ENCODE data around the gene POLR3A.

The POLR3A gene

GRCh38 chr10:78045856-78046255, 16.5 kb upstream of the POLR3A start:
- no peak for DNase-seq

DNA sequence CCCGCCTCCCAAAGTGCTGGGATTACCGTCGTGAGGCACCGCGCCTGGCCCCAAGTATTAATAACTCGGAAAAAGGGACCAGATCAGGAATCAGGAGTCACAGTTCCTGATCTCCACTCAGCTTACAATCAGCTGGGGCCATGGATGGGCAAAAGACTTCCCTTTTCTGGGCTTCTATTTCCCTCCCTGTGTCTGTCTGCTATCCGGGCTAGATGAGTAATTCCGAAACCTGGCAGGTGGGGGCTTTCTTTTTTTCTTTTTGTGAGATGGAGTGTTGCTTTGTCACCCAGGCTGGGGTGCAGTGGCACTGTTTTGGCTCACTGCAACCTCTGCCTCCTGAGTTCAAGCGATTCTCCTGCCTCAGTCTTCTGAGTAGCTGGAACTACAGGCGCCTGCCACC, 15.9 kb upstream of the POLR3A start:
- no peak for DNase-seq

- DNase-seq: no peak
Measured at GRCh38 chr10:78044699-78045098, 15.4 kb upstream of the POLR3A start.

GRCh38 chr10:78044179-78044578, 14.9 kb upstream of the POLR3A start:
- DNase-seq: no peak

GRCh38 chr10:78042752-78043104, 13.4 kb upstream of the POLR3A start:
- DNase-seq: no peak

DNA sequence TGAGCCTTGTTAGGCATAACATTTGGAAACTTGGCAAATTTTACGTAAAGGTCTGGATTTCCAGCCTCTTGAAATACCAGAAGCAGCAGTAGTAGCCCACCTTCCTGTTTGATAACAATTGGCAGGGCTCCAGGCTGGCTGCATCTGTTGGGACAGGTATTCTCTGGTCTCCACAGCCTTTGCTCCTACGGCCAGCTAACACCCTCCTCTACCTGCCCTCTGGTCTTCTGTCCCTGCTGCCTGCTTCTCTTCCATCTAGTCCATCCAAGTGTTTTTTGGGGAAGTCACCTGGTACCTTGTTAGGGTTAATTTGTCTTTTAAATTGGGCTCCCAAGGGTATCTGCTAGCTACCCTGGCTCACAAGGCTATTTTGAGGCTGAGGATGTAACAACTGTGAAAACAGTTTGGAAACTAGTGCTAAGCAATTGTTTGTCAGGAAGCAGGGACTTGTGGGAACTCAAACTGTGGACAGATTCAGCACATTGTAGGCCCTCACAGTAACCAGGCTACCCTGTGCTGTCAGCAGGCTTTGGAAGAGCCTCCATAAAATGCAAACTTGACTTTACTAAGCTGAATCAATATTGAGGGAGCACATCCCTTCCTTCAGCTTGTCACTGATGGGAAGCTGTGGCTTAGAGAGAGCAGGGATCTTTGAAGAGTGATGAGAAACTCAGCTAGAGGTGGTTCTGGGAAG, 12.9 kb upstream of the POLR3A start:
- DNase-seq: no peak

GRCh38 chr10:78041170-78042057, 12.1 kb upstream of the POLR3A start:
- DNase-seq: no peak

GRCh38 chr10:78039743-78040142, 10.4 kb upstream of the POLR3A start:
- DNase-seq: no peak

DNA sequence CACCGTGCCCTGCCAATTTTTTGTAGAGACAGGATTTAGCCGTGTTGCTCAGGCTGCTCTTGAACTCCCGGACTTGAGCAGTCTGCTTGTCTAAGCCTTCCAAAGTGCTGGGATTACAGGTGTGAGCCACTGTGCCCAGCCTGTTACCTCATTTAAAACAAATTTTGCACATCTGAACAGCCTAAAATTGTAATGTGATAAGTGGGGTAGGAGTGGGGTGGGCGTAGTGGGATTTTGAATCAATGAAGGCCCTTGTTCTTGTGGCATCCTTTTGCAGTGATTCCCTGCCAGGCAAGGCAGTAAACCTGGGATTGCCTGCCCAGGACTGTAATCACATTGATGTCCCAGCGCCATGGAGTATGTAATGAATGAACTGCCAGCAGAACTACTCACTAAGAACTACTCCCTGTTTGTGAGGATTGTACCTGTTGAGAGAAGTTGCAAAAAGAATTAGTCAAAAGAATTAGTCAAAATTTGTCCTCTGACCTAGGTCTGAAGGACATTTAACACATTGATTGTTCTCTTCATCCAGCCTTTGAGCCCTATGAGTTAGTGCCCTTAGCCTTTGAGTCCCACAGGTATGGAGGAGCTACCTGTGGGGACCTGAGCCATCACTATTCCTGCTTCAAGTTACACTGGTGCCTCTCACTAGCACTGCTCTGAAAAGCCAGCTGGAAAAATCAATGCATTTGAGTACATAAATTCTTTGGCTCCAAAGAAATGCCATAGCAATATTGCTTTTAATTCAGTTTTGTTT, 9.7 kb upstream of the POLR3A start:
- no peak for DNase-seq

DNA sequence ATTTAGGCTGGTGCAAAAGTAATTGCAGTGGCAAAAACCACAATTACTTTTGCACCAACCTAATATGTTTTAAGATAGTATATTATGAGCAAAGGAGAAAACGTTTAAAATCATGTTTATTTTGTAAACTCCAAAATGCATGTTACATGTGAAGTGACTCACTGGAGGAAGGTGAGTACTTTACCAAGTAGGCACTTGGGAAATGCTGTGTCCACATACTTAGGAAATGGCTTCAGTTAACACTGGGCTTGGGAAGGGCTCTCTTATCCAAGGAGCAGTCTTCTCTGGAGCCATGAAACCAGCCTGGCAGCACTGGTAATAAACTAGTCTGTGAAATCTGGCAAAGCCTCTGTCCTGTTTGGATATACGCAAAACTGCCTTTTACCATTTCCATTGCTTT, 8.8 kb upstream of the POLR3A start:
- DNase-seq: no peak

DNA sequence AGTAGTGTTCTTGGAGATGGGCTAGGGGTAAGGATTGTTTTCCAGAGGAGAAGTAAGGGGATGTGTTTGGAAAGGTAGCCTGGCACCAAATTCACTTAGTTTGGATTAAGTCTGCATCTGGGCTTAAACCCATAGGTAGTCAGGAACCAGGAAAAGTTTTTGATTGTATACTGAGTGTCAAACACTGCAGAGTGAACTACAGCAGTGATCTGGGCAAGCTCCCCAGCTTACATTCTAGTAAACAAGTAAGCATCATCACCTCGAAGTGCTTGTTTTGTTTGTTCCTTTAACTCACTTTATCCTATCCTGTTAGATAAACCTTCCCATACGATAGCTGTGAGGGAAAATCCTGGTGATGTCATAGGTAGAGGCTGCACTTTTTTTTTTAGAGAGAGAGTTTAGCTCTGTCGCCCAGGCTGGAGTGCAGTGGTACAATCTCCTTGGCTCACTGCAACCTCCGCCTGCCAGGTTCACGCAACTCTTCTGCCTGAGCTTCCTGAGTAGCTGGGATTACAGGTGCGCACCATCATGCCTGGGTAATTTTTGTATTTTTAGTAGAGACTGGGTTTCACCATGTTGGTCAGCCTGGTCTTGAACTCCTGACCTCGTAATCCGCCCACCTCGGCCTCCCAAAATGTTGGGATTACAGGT, 6.7 kb upstream of the POLR3A start:
- no peak for DNase-seq

DNA sequence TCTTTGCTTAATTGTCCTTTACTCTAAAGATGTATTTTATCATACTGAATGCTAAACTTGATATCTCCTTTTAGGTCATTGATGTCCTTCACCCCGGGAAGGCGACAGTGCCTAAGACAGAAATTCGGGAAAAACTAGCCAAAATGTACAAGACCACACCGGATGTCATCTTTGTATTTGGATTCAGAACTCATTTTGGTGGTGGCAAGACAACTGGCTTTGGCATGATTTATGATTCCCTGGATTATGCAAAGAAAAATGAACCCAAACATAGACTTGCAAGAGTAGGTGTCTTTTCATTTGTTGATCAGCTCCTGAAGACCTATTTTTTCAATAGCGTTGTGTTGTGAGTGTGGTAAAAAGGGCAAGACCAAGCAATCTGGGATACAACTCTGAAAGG, 6.1 kb upstream of the POLR3A start:
- DNase-seq: no peak

DNA sequence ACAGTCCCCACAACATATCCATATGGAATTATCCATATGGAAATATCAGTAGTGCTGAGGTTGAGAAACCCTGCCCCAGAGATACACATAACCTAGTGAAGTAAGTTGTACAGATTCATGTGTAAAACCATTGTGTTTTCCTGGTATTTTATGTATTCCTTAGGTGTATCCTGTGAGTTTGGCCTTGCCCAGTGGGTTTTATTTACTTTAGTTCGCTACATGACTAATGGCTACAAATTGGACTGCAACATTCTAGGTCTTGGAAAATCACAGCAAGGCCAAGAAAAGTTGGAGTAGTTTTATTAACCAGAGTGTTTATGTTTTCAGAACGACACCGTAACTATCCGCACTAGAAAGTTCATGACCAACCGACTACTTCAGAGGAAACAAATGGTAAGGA, 5.7 kb upstream of the POLR3A start:
- DNase-seq: no peak

DNA sequence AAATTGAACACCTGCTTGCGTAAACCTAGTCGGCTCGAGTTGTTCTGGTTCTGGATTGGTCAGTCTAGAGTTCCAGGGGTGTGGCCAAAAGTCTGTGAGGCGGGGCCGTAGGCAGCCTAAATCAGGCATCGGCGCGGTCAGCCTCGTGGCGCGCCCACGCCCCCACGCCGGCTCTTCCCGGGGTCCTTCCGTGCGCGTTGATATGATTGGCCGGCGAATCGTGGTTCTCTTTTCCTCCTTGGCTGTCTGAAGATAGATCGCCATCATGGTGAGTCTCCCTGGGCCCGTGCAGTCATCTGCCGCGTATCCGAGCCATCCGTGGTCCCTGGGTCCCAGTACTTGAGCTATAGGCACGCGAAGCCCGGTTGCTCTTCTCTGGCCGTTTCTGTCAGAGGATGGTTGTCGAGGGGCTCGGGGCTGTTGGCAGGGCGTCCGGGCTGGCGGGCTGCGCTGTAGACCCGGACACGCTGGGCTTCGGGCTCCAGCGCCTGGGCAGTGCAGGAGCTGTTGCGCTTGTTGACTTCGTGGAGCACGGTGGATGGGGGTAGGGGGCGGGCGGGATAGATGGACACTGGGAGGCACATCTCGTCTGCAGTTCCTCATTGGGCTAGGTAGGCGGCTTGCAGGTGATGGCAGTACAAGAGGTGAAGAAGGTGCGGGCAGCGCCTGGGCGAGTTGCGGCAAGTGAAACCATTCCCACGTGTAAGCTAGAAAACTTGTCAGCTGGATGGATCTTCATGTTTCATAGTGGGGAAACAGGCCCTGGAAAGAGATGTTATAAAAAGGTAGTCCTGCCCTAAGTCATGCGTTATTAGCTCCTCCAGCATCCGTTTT, 4.5 kb upstream of the POLR3A start, which contains the start of gene RPS24:
Gene RPS24, plus strand, starts transcription at position 227 of the 834 bp plus-strand sequence. Its CDS starts 39 bp downstream, at position 266.
- DNase-seq: peak; percentile 95 to 97

GRCh38 chr10:78033387-78033636, 4.0 kb upstream of the POLR3A start:
- no peak for DNase-seq

DNA sequence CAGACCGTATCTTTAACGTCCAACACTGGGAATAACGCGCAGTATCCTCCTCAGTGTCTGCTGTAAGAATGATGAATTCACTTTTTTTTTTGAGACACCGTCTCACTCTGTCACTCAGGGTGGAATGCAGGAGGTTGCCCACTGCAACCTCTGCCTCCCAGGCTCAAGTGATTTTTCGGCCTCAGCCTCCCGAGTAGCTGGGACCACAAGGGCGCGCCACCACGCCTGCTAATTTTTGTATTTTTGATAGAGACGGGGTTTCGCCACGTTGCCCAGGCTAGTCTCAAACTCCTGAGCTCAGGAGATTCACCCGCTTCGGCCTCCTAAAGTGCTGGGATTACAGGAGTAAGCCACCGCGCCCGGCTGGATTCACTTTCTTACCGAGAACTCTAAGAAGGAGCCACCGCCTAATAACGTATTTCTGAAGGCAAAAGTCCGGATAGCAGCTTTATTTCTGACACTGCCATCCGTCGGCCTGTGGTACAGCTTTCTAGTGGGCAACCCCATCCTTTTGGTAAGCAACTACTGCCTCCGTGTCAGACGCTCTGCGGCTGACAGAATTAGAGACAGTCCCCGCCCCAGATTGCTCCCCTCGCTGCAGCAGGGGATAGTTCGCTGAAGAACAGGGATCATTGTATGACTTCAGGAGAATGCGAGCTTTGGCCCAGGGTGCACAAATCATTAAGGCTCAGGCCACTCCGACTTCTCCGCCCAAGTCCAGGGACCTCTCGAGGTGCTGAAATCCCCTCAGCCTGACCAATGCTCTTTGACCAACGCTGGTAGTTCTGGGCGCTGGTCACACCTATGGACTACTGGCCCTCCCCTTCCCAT, 662 bp downstream of the POLR3A start:
- DNase-seq: peak in 1 of 2 donors; percentile 27

- DNase-seq: no peak
Measured at GRCh38 chr10:78025685-78026364, 3.5 kb downstream of the POLR3A start.

DNA sequence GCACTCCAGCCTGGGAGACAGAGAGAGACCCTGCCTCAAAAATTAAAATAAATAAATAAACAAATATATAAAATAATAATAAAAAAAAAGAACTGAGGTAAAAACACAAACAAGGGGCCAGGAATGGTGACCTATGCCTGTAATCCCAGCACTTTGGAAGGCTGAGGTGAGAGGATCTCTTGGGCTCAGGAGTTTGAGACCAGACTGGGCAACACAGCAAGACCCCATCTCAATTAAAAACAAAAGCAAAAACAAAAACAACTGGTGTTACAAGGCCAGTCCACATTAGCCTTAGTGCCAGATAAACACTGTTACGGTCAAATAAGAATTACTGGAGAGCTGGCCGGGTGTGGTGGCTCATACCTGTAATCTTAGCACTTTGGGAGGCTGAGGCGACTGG, 5.6 kb downstream of the POLR3A start:
- DNase-seq: no peak

- no peak for DNase-seq
Measured at GRCh38 chr10:78021201-78021600, 8.1 kb downstream of the POLR3A start.

- DNase-seq: no peak
Measured at GRCh38 chr10:78019264-78019663, 10.1 kb downstream of the POLR3A start.

GRCh38 chr10:78017856-78018255, 11.5 kb downstream of the POLR3A start:
- no peak for DNase-seq
